NCI-H524 (cell line): ENCODE data around the gene DPYSL3.

Experiments used
- DNase-seq, 2 experiments: peaks; one replicate each; lab custom pipeline; 2025; lab: John Stamatoyannopoulos, UW

DPYSL3 gene

DNA sequence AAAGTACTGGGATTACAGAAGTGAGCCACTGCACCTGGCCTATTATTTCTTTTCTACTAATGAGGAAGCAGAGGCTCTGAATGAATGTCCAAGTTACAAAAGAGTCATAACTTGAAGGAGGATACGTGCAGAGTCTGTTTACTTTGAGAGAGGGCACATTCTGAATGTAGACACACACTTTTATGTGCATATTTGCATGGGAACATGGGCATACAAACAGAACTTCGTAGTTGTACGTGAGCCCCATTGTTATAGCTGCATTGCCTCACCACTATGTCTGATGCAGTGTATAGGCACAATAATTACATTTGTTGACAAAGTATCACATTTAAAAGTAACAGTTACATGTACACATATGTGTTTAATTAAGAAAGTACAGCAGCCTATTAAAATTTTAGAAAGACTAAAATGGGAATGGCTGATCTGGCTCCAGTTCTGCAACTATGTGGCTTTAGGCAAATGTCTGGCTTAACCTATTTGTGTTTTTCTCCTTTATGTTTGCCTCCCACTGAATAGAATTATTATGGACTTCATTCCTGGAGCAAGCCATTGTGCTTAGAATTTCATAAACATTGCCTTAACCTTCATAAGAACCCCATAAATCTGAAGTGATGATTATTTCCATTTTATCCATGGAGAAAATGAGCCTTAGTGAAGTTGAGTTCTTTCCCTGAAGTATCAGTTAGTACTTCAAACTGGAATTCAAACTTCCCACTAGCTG, 3.0 kb upstream of the DPYSL3 start:
- DNase-seq, result peak in 1 of 2 experiments; percentile 36

DNA sequence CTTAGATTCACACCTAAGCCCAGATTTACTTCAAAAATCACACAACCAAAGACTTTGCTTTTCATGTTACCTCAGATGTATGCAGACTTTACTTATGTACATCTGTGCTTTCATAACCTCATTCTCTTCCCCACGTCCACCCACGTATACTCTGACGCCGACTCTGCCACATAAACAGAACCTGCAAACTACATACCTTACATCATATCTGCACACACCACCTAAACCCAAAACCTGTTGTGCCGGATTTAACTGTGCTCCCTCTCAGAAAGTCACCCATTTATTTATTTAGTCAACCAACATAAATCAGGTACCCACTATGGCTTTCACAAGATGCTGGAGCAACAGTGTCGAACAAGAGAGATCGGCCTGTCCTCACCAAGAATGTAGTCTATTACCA, 1.0 kb upstream of the DPYSL3 start:
- no peak for DNase-seq

DNA sequence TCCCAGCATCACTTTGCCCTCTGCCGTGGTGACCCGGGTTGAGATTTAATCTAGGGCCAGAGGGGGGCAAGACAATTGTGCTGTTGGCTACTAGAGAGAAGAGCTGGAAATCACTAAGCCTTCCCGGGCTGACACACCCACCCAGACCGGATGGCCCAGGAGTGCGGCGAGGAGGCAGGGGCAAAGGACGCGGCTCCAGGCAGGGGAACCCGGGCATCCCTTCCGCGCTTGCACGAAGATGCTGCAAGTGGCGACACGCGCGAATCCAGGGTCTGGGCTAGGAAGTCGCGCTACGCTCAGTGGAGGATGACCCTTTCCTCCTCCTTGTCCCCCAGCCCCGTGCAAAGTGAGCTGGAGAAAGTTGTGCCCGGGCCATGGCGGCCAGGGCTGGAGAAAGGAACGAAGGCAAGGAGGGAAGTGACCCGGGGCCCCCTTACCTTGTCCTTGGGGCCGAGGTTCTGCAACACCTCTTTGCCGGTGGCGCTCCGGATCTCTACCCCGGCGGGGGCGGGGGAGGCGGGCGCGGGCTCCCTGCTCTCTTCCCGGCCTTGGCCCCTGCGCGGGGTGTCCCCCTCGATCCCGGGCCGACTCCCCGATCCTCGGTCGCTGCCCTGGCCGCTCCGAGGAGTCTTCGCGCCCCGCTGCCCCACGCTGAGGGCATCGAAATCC, 693 bp downstream of the DPYSL3 start:
- DNase-seq, result peak in 1 of 2 experiments; percentile 28

DNA sequence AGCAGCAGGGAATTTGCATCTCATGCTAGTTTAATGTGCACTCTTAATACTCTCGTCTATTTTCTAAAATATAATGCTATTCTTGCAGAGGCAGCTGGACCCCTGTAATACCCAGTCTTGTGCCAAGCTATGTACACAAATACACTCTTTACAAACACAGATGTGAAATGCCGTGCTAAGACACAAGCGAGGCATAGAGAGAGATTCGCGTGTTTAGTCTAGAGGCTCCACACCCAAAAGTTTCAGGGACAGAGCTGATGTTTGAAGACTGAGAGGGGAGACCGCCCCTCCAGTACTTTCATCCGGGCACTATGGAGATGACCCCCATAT, 1.2 kb downstream of the DPYSL3 start:
- no peak for DNase-seq

DNA sequence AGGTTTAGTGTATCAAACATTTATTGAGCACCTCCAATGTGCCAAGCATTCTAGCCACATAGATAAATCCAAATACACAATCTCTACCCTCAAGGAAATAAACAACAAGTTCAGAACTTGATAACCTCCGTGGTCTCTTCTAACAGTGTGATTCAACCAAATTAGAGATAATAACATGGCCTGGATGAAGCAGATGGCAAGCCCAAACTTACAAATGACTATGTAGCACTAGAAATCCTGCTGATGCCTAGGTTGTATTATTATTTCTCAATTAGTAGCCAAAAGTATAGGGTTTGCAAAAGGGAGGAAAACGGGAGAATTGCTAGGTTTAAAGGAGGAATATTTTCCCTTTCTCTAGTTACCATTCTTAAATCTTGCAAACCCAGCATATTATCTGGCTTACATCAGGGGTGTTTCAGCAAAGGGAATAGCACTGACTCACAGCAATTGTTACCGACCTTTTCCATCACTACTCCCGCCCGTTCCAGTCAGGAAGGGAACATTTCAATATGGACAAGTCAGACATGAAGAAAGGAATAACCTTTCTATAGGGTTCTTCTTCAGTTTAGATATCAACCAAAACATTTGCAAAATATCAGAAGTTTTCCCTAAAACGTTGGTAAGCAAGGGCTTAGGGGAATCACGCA, 2.3 kb downstream of the DPYSL3 start:
- DNase-seq, result peak in 1 of 2 experiments; percentile 14

DNA sequence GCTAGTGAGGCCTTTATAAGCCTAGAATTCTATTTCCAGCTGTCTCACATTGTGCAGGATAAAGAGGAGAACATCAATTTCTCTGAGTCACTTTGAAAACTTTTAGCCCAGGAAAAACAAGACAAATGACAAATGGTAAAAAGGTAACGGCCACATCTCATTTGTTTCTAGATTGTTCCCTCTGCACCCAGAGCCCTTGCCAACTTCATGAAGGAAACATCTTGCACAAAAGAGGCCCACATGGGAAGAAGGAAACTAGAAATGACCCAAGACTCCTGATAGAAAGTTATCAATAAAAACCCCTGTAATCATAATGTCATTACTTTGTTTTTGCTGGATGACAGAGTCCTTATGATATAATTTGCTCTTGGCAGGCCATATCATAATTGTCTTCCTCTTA, 5.3 kb downstream of the DPYSL3 start:
- DNase-seq, result no peak

DNA sequence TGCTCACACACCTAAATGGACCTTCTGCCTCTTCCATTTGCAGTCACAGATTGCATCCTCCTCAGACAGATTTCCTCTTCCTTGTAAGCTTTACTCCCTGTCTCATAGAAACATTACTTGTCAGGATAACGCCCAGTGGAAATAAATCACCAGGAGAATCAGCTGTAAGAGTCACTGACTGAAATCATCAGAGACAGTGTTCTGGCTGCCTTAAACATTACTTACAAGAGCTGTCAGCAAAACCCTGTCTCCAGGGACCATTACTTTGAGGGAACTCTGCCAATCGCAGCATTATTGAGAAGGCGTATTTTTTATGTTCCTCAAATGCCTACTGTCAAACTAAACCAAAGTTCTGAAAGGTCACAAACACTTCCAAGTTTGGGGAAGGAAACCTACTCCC, 5.9 kb downstream of the DPYSL3 start:
- DNase-seq, result peak in 1 of 2 experiments; percentile 10

DNA sequence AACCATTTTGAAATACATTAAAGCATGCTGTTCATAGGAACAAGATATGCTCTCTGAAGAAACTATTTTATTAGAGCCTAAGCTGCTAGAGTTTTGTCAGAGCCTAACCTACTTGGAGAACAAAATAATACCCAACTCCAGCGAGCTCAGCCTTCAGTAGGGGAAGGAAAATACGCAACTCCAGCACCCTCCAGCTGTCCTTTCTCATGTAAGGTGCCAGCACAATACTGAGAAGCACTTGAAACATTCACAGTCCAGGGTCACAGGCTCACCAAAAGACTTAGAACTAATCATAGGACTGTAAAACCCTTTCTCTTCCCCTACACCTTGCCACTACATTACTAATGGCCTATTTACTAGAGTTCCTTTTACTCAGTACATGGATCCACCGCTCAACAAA, 18.9 kb downstream of the DPYSL3 start:
- DNase-seq, result no peak

DNA sequence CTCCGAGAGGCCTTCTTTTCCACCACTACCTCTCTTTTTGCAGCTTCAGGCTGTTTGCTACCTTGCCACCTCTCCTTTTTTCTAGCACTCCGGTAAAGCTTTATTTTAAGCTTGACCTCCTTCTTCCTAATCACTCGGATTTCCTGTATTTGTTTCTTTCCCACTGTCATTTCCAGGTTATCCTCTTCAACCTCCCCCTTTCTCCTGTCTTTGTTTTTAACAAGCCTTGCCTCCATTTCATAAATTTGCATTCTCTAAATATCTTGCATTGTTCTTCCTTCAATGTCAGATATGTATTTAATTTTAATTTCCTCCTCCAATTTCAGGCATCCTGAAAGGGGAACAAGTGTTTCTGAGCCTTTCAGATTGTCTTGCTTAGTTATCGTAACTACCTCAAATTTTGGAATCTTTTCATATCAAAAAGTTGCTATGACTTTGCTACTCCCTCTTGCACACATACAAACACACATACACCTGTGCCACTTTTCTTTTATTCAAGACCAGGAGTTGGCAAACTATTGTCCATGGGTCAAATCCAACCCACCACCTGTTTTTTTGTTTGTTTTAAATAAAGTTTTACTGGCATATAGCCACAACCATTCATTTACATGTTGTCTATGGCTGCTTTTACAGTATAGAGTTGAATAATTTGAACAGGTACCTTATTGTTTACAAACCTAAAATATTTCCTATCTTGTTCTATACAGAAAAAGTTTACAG, 22.7 kb downstream of the DPYSL3 start:
- DNase-seq, result no peak

DNA sequence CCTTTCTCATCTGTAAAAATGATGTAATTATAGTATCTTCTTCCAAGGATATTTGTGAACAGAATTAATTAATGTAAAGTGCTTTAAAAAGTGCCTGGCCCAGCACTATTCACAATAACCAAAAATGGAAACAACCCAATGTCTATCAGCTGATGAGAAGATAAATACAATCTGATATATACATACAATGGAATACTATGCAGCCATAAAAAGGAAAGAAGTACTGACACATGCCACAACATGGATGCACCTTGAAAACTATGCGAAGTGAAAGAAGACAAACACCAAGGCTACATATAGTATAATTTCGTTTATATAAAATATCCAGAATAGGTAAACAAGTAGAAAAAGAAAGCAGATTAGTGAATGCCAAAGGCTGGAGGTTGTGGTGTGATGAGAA, 24.1 kb downstream of the DPYSL3 start:
- no peak for DNase-seq

DNA sequence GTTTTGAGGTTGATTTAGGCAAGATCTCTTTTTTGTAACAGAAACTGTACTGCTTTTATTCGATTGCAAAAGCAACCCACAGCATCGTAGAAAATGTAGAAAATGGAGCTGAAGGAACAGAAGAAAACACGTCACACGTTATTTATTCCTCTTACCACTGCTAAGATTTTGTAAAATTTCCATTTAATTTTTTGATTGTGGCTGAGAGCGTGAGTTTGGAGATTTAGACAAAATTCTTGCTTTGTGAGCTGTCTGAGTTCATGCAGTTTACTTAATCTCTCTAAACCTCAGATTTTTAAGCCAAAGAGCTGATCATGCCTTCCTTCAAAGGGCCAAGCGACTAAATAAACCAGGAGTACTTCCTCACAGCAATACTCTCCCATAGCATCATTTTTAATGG, 24.8 kb downstream of the DPYSL3 start:
- no peak for DNase-seq

DNA sequence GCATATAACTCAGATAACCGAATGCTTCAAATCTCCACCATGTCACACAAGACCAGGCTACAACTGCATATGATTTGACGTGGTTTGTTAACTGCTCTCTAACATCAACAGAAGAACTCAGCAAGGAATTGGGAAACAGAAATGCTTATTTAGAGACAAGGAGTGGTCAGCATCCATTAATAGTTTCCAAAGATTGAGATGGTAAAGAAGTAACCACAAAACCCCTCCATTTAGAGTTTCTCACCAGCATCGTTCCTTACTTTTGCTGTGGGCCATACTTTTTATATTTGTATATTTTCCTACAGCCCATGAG, 25.2 kb downstream of the DPYSL3 start:
- DNase-seq, result no peak

DNA sequence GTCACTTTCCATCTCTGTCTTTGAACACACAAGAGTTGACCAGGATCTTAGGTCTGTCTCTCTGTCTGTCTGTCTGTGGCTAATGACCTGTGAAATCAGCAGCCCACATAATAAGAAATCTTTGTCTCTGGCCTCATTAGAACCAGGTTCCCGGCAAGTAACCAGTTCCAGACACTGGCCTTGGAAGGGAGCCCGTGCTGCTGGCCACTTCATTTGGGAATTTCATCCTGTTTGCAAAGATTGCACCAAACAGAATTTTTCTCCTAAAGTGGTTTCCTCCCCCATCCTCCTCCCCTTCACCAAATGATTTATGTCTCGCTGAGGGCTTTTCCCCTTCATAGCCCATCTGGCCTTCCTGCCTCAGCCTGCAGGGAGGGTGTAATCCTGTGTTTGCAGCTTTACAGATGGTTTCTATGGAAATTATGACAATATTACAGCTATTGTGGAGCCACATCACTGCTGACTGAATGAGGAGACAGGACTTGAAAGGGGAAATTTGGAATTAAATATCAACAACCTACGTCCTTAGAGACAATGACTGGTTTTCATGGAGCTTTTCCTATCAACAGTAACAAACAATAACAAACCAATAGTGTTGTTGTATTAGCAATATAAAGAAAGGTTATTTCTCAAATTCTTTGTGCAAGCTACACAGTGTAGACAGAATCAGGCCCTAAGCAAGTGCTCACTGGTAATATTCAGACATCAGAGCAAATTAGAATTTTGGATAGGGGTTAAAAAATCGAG, 25.7 kb downstream of the DPYSL3 start:
- DNase-seq, result peak; percentile 95 to 97

DNA sequence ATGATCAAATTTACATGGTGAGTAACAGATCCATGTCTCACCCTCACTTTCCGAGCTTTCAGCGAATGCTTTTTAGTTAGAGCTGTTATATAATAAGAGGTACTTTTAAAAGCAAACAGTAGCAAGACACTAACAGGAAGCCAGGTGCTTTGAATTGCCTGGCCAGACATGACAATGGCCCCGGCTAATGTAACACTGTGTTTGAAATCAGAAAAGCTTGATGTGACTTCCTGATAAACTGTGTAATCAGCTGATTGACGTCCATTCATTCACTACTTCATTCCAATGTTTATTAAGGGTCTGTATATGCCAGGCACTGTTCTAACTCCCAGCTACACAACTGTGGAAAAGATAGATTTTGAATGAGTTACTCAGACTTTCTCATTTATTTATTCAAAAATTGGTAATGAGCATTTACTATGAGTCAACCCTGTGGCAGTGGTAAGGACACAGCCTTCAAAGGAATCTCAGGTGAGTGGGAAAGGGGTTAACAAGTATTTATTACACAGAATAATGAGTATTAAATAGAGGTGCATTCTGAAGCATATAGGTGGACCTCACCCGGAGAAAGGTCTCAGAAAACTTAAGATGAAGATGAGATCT, 26.6 kb downstream of the DPYSL3 start:
- DNase-seq, result peak in 1 of 2 experiments; percentile 57

DNA sequence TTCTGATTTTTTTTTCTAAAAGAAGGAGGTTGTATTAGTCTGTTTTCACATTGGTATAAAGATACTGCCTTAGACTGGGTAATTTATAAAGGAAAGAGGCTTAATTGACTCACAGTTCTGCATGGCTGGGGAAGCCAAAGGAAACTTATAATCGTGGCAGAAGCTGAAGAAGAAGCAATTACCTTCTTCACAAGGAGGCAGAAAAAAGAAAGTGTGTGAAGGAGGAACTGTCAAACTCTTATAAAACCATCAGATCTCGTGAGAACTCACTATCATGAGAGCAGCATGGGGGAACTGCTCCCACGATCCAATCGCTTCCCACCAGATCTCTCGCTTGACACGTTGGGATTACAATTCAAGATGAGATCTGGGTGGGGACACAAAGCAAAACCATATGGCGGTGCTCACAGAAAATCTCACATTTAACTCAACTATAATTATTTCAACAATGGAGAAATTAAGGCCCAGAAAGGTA, 27.1 kb downstream of the DPYSL3 start:
- DNase-seq, result peak; percentile 58 to 80

DNA sequence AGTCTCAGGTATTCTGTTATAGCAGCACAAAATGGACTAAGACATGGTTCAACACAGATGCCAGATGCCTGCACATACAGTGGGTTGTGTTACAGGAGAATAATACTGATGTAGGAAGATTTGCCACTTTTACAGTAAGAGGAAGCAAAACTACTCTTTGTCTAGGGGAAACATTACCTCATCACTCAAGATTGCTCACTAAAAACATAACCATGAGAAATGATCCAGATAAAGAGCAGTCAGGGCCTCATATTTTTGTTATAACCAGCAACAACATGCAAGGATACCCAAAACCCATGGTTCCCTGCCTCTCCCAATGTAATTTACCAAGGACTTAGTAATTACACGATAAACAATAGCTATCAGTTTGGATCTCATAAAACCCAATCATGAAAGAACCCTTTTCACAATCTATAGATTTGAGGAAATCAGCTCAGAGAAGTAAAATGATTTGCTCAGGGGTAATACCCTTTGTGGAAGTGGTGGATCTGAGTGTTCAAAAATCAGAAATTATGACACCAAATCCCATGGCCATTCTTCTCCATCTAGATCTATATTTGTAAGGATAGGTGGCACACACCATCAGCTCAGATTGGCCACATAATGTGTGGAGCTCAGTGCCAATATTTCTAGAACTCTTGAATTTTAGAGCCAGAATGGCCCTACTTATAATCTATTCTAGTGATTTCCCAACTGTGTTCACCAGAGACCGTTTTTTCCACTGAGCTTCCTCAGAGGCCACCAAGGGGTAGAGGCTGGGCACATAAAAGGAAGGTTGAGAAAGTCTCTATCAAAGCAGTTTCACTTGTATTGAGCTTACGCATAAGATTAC, 27.8 kb downstream of the DPYSL3 start:
- no peak for DNase-seq

DNA sequence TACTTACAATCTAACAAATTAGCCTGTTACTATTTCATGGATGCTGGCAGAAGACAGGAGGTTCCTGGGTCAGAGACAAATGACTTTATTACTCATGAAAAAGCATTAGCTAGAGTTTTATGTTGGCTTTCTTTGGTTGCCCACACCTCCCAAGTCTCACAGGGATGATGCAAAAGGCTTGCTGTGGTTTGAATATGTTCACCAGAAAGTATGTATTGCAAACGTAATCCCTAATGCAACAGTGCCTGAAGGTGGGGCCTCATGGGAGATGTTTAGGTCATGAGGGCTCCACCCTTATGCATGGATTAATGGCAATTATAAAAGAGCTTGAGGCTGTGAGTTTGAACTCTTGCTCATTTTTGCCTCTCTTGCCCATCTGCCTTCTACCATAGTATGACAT, 28.5 kb downstream of the DPYSL3 start:
- peak in 1 of 2 experiments; percentile 23 for DNase-seq

DNA sequence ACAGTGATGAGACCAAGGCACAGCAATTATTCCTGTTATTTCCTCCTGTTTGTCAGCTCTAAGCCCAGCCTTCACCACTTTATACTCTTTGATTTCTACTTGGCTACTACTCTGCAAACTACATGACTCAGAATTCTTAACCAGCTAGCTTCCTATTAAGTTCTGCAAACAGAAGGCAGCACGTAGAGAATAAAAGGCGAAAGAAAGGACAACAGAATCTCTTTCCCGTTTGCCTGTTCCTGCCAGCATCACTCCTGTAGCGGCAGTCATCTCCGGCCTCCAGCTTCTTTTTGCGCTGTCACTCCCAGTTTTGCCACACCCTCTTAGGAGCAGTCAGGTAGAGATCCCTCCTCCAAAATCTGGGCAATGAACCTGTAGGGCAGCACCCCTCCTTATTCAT, 29.9 kb downstream of the DPYSL3 start:
- DNase-seq, result peak in 1 of 2 experiments; percentile 32

DNA sequence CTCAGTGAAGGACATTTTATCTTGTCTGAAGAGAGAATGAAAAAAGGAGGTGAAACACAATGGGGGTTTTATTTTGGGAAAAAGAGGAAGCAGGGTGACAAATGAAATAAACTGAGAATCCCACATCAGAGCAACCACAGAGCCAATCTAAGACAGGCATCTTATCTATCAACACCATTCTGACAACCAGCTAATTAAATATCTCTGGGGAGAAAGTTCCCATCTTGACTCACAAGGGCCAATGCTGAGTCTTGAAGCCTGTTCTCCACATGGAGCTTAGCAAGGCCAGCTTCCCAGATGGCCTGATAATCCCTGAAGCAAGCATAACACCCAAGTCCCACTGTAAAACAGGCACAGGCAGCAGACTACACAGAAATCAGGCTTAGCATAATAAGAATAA, 30.4 kb downstream of the DPYSL3 start:
- DNase-seq, result peak; percentile 80 to 98

DNA sequence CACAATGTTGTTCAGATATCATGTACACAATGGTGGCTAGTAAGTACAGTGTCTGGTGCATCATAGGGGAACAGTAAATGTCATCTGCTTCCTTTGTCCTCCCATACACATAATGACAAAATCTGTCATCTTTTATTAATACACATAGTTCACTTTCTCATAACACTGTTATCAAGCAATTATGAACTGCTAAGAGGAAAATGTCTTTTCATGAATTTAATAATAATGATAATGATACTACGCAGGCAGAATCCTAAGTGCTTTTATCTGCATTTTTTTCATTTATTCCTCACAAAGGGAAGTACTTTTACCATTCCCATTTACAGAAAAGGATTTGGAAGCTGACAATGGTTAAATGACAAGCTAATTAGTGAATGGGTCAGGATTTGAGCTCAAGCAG, 35.7 kb downstream of the DPYSL3 start:
- no peak for DNase-seq
